Stimulated activated CD8-positive, alpha-beta memory T cell treated with anti-CD3 and anti-CD28 coated beads, Interleukin-4, amount 100 ng/mL, for 4 hours (primary cell): ENCODE data around the gene AMBP.

Experiments
- DNase-seq, 2 donors: peaks; one replicate each; pipeline ENCODE4 v3.0.0-alpha.2; 2020; ENCODE audit warnings: low read depth in 2 of 2, low spot score in 1 of 2

The AMBP gene

GRCh38 chr9:114076237-114077161 is 1.6 kb downstream of the AMBP start:
- no peak for DNase-seq

- DNase-seq, result no peak
Observed at GRCh38 chr9:114075602-114076001, 2.5 kb downstream of the AMBP start.

DNA sequence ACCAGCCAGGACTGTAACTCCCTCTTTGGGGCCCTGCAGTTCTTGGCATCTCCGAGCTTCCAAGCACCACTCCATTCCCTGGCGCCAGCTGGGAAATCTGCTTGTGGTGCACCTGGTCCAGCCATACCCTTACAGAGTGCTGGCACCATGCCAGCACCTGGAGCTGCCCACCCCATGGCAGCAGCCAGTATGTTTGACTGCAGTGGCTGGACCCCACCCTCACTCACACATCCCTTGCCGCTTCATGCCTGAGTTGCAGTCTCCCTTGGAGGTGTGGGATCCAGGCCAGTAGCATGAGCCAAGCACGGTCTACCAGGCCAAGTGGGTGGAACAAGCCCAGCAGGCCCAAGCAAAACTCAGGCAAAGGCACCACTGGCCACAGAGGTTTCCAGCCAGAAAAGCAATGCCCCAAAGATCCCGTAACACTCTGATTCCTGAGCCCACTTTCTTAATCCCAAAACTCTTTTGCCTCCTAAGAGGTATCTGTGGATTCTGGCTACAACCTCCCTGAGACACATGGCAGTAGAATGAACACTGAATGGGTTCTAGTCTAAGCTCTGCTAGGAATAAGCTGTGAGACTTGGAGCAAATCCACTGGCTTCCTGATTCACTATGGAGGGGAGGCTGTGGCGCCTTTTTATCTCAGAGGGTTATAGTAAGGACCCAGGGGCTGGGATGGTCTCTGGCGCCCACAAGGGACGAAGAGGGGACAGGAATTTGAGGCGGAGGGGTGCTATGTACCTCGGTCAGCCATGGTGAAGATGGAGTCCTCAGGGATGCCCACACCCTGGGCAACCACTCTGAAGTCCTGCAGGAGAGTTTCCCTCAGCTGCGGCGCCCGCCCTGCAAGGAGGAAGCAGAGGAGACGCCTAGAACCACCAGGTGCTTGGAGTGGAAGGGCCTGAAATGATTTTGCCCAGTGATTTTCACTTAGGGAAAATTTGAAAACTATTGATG is 5.6 kb downstream of the AMBP start:
- no peak for DNase-seq

DNA sequence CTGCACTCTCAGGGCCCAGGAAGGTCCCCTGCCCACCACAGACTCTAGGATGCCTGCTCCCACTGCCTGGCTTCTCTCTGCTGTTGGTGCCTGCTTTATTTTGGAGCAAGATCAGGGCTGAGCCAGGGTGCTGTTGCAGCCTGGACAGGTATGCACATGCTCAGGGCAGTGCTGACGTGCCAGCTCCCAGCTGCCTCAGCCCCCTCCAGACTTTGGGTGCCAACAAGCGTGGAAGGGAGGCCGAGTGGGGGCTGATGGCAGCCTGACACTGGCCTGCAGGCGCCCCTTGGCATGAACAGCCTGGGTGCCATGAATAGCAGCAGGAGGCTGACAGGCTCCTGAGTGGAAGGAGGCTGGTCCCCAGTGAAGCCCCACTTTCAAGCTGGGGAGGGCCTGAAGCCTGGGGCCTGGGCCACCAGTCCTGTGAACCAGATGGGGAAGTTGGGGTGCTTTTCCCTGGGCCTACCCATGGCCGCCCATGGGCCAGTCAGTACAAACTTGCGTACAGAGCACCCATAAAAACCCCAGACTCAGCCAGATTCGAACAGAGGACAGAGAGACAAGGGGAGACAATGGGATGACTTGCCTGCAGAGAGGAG is 6.8 kb downstream of the AMBP start:
- DNase-seq, result no peak

- DNase-seq, result no peak
Observed at GRCh38 chr9:114070188-114071103, 7.7 kb downstream of the AMBP start.

- DNase-seq, result no peak
Observed at GRCh38 chr9:114069476-114070187, 8.5 kb downstream of the AMBP start.

- no peak for DNase-seq
Observed at GRCh38 chr9:114065304-114065703, 12.8 kb downstream of the AMBP start.

- DNase-seq, result no peak
Observed at GRCh38 chr9:114061830-114062474, 16.1 kb downstream of the AMBP start.

- no peak for DNase-seq
Observed at GRCh38 chr9:114061292-114061691, 16.8 kb downstream of the AMBP start.

DNA sequence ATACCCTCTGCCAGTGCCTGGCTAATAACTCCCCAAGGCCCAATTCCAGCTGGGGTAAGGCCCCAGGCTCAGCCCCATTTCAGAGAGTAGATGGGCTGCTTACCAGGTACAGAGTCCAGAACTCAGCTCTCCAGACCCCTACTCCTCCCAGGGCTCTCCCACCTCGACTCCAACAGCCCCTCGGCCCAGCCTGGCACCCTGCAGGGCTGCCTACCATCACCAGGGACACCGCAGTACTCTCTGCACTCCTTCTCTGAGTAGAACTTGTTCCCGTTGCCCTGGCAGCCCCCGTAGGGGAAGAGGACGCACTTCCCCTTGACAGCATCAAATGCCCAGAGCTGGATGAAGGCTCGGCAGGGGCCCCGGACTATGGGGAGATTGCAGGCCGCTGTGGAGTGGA is 17.4 kb downstream of the AMBP start:
- no peak for DNase-seq

DNA sequence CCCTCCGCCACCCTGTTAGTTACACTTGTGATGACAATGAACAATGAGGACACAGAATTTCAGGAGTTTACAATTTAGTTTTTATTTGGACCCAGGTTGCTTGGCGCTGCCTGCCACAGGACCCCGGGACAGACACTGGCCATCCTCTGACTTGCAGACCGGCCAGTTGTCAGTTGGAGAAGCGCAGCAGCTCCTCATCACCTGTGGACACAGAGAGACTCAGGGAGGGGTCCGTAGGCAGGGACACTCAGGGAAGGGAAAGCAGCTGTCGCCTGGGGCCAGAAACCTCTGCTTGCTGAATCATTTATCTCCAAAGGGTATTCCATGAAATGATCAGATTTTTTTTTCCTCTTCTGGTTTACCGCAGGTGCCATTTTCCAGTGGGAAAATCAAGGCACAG is 18.0 kb downstream of the AMBP start:
- DNase-seq, result no peak

- DNase-seq, result no peak
Observed at GRCh38 chr9:114059047-114059803, 18.9 kb downstream of the AMBP start.

- no peak for DNase-seq
Observed at GRCh38 chr9:114058688-114059046, 19.4 kb downstream of the AMBP start.

DNA sequence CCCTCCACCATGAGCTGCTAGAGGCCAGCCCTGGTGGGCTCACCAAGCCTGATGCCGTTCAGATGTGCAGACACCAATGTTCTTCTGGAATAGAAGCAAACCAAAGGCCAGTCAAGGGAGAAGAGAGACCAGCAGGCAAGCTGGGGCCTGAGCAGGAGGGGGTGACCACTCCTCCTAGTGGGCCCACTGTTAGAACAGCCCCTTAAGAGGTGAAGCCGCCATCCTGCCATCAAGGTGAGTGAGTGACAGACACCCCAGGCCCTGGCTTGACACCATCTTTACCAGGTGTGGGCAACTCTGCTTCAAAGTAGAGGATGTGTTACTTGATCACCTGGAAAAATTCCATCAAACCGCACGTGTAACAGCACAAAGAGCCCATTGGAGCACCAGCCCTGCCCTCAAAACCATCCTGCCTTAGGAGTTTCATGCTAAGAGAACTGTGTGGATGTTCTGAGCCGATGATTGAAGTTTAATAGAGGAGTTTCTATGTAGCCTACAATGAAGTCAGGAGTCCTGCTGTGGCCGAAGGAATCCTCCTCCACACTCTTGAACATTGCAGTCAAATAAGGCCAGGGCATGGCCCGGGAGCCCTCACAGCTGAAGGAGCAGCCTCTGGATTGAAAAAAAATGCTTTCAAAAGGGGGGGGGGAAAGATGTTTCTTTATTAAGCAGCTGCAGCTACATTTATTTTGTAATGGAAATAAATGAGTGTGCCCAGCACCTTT is 20.8 kb downstream of the AMBP start:
- DNase-seq, result no peak

- DNase-seq, result no peak
Observed at GRCh38 chr9:114056527-114056926, 21.6 kb downstream of the AMBP start.

DNA sequence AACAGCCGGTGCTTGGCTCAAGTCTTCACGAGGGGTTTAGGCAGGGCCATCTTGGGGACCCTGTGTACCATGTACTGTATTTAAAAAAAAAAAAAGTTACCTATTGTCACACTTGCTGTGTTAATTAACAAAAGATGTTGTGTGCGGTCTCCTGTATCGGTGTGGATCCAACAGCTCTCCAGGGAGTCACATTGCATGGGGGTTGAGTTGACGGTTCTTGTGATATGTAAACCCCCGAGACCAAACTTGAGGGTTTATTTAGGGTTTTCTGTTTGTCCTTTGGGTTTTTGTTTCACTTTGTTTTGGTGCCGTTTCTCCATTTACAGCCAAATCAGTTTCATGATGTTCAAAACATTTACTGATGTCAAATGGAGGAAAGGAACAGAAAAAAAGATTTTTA is 22.2 kb downstream of the AMBP start:
- DNase-seq, result no peak

DNA sequence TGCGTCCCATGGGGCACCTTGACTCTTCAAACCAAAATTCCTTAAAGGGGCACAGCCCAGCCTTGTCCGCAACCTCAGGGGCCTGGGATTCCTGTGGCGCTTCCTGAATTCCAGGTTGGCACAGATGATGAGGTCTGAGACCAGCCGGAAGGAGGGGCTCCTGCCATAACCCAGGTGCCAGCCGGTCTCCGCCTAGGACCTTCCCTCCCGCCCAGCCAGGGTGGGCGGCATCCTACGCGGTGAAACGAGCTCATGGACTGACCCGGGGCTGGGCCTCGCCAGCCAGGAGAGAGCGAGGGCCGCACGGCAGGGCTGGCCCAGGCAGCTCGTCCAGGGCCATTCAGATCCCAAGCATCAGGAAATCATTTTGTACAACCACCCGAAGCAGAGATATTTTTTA is 23.0 kb downstream of the AMBP start:
- no peak for DNase-seq

DNA sequence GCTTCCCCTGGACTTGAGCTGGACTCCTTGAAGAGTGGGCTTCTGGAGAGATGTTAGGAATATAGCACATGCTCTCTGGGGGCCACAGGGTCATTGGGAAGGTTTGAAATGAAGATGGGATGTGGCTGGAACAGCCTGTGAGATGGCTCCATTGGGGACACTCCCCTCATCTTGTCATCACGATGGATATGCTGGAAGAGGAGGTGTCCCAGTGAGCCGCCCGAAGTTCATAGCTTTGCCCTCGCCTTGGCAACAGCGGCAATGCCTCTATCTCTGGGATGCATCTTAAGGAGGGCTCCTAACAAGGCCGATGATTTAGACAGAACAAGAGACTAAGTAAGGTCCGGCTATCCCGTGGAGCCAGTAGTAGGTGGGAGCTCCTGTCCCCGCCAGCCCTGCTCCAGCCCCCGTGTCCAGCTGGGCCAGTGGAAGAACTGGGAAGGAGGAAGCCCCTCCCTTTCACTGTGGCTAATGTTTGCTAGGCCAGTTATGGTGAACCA is 23.9 kb downstream of the AMBP start:
- DNase-seq, result no peak
